SU-DHL-6 (cell line): ENCODE data around the gene IP6K2.

Experiments used
- H2AFZ ChIP-seq: fragments of 200-600 bp; sonication (generic); 2 replicates; pipeline ENCODE4 v1.6.1; 2014; ENCODE audit warnings: low read depth, mild to moderate bottlenecking, moderate library complexity, mixed read lengths, antibody characterized with exemption, low read length; ENCODE audit not compliant: severe bottlenecking
- H3F3A ChIP-seq: fragments of 200-600 bp; shearing (Covaris generic); 2 replicates; pipeline ENCODE4 v1.6.0; 2016; ENCODE audit warnings: antibody characterized with exemption, mild to moderate bottlenecking; ENCODE audit not compliant: insufficient read depth
- H3K27ac ChIP-seq: fragments of 200-600 bp; sonication (generic); 2 replicates; pipeline ENCODE4 v1.5.1; 2016; ENCODE audit warnings: low read depth, mild to moderate bottlenecking, low read length, moderate library complexity, mixed read lengths
- H3K27me3 ChIP-seq: fragments of 200-600 bp; sonication (generic), shearing (Covaris generic); 2 replicates; pipeline ENCODE4 v1.6.0; 2014; ENCODE audit warnings: mild to moderate bottlenecking, low read length
- H3K36me3 ChIP-seq: fragments of 200-600 bp; sonication (generic); 2 replicates; pipeline ENCODE4 v1.6.1; 2014; ENCODE audit warnings: mild to moderate bottlenecking, low read length, mixed read lengths
- H3K4me2 ChIP-seq: fragments of 300-600, 200-600 bp; shearing (Covaris generic), sonication (generic); 2 replicates; pipeline ENCODE4 v1.6.0; 2014; ENCODE audit warnings: low read length, low read depth, mild to moderate bottlenecking; ENCODE audit not compliant: poor library complexity, severe bottlenecking
- H3K4me3 ChIP-seq: fragments of 200-600 bp; sonication (generic); 2 replicates; pipeline ENCODE4 v1.5.1; 2014; ENCODE audit warnings: antibody characterized with exemption, low read length, mild to moderate bottlenecking, mixed read lengths; ENCODE audit not compliant: insufficient read depth, poor library complexity, severe bottlenecking
- H3K79me2 ChIP-seq: fragments of 200-600 bp; sonication (generic); 2 replicates; pipeline ENCODE4 v1.6.1; 2014; ENCODE audit warnings: mild to moderate bottlenecking, low read length, moderate library complexity; ENCODE audit not compliant: insufficient read depth
- H3K9ac ChIP-seq: fragments of 200-600 bp; sonication (generic); 2 replicates; pipeline ENCODE4 v1.7.0; 2014; ENCODE audit warnings: mild to moderate bottlenecking, low read length
- H3K9me2 ChIP-seq: fragments of 200-600 bp; sonication (generic); replicated peaks from 2 replicates; pipeline ENCODE4 v1.6.1; 2014; ENCODE audit warnings: low read length; ENCODE audit not compliant: insufficient read depth
- H3K9me3 ChIP-seq: fragments of 200-600 bp; sonication (generic); 2 replicates; pipeline ENCODE4 v1.6.1; 2014; ENCODE audit warnings: low read length, mixed read lengths; ENCODE audit not compliant: insufficient read depth
- H4K20me1 ChIP-seq: fragments of 200-600 bp; sonication (generic); 2 replicates; pipeline ENCODE4 v1.6.1; 2014; ENCODE audit warnings: low read depth, mild to moderate bottlenecking, antibody characterized with exemption, low read length, moderate library complexity, mixed read lengths
- EZH2phosphoT487 ChIP-seq: fragments of 200-600 bp; sonication (generic), shearing (Covaris generic); conservative IDR thresholded peaks from 2 replicates; pipeline ENCODE4 v1.6.1; 2018; ENCODE audit warnings: mild to moderate bottlenecking, antibody characterized with exemption, low read length, moderate library complexity, mixed read lengths
- TF ChIP-seq, protein P1 (sequence below): fragments of 200-600 bp; sonication (generic); IDR thresholded peaks from one replicate; pipeline ENCODE4 v1.5.1; 2017; ENCODE audit warnings: antibody characterized with exemption, mild to moderate bottlenecking, low read length, moderate library complexity; ENCODE audit not compliant: insufficient read depth, poor library complexity, severe bottlenecking

The IP6K2 gene

GRCh38 chr3:48688737-48689075, 28.3 kb downstream of the IP6K2 start:
- Histone ChIP-seq H3K27ac (no peak overlapping the region), H3F3A (peaks cover 26% of the 10 kb centered on the region), H3K79me2 (peaks cover 16% of the 10 kb centered on the region), H3K9me3 (no peaks in the 10 kb centered on the region), H3K27me3 (no peaks in the 10 kb centered on the region), H3K9ac (no peak overlapping the region), H3K4me3 (no peak overlapping the region), H4K20me1 (0 out of 2 replicates have a peak, but pooled peaks cover 3% of the 10 kb centered on the region), H3K4me2 (no peak overlapping the region), H2AFZ (no peak overlapping the region), H3K36me3 (peaks cover 15% of the 10 kb centered on the region; the same call in 1 of the 2 replicates), H3K9me2 (no peaks in the 10 kb centered on the region)
- TF ChIP-seq EZH2phosphoT487: no peak
- TF ChIP-seq, protein P1, sequence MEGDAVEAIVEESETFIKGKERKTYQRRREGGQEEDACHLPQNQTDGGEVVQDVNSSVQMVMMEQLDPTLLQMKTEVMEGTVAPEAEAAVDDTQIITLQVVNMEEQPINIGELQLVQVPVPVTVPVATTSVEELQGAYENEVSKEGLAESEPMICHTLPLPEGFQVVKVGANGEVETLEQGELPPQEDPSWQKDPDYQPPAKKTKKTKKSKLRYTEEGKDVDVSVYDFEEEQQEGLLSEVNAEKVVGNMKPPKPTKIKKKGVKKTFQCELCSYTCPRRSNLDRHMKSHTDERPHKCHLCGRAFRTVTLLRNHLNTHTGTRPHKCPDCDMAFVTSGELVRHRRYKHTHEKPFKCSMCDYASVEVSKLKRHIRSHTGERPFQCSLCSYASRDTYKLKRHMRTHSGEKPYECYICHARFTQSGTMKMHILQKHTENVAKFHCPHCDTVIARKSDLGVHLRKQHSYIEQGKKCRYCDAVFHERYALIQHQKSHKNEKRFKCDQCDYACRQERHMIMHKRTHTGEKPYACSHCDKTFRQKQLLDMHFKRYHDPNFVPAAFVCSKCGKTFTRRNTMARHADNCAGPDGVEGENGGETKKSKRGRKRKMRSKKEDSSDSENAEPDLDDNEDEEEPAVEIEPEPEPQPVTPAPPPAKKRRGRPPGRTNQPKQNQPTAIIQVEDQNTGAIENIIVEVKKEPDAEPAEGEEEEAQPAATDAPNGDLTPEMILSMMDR: no peak

- H3K9ac ChIP-seq: no peak overlapping the region
- peaks cover 26% of the 10 kb centered on the region for H3F3A ChIP-seq
- no peaks in the 10 kb centered on the region for H3K9me3 ChIP-seq
- no peaks in the 10 kb centered on the region for H3K27me3 ChIP-seq
- H3K79me2 ChIP-seq: peaks cover 21% of the 10 kb centered on the region
- H3K27ac ChIP-seq: no peak overlapping the region
- H4K20me1 ChIP-seq: 0 out of 2 replicates have a peak, but pooled peaks cover 3% of the 10 kb centered on the region
- TF ChIP-seq EZH2phosphoT487: no peak
- TF ChIP-seq, protein P1: no peak
- peaks cover 10% of the 10 kb centered on the region; the same call in 1 of the 2 replicates for H3K36me3 ChIP-seq
- no peak overlapping the region for H3K4me2 ChIP-seq
- H2AFZ ChIP-seq: no peak overlapping the region
- no peak overlapping the region for H3K4me3 ChIP-seq
- H3K9me2 ChIP-seq: no peaks in the 10 kb centered on the region
Measured at GRCh38 chr3:48688032-48688736, 28.8 kb downstream of the IP6K2 start.

DNA sequence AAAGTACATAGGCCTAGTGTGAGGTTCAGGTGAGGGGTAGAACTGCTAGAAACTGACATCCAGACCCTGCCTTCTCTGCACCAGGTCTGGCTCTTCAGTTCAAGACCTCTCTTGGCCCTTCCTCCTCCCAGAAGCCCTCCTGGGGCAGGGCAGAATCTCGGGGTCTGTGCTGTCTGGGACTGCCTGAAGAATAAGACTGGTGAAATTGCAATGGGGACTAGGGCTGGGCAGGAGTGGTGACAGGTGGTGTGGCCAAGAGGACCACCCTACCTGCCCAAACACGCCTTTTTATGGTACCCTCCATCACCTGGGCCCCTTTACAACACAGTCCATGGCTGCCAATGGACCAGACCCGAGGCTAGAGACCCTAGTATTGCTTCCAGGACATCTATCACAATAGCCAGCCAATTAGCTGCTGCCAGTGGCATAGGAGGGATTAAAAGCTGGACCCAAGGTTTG, 29.8 kb downstream of the IP6K2 start:
- Histone ChIP-seq H3K27me3 (no peaks in the 10 kb centered on the region), H3K4me3 (no peak overlapping the region), H3K79me2 (peaks cover 26% of the 10 kb centered on the region), H2AFZ (no peak overlapping the region), H3F3A (peaks cover 26% of the 10 kb centered on the region), H3K4me2 (no peak overlapping the region), H3K27ac (no peak overlapping the region), H4K20me1 (0 out of 2 replicates have a peak, but pooled peaks cover 3% of the 10 kb centered on the region), H3K9me3 (no peaks in the 10 kb centered on the region), H3K9ac (no peak overlapping the region), H3K9me2 (no peaks in the 10 kb centered on the region), H3K36me3 (peaks cover 6% of the 10 kb centered on the region; the same call in 1 of the 2 replicates)
- TF ChIP-seq, protein P1: no peak
- TF ChIP-seq EZH2phosphoT487: no peak
